ENCODE measurements around the gene CCDC88C. TPM values are rescaled to one million over a fixed set of nuclear protein-coding genes. Genes with fewer than 3 reads are reported as not detected.
A peak's percentile ranks its signal among the peaks of the same experiment; 100 is the strongest.

The CCDC88C gene
- total RNA-seq, 1 experiment from 2014 or later, result 6.1 TPM

GRCh38 chr14:91327661-91328312 lies 89.8 kb downstream of the CCDC88C start:
- no peak for DNase-seq (ENCODE audit: low read depth)

DNA sequence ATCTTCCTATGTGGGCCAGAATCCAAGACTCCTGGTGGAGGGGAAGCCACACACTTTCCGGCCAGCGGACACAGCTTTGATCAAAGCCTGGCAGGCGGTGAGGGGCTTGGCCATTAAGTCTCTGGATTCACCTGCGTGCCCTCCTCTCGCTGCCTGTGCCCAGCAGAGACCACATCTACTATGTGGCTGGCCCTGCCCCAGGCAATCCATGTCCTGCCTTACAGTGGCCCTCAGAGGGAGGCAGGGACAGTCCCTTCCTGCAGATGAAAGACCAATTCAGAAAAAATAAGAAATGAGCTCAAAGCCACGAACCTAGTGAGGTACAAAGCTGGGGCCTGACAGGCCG lies 90.4 kb downstream of the CCDC88C start:
- DNase-seq (ENCODE audit: low read depth), result no peak

DNA sequence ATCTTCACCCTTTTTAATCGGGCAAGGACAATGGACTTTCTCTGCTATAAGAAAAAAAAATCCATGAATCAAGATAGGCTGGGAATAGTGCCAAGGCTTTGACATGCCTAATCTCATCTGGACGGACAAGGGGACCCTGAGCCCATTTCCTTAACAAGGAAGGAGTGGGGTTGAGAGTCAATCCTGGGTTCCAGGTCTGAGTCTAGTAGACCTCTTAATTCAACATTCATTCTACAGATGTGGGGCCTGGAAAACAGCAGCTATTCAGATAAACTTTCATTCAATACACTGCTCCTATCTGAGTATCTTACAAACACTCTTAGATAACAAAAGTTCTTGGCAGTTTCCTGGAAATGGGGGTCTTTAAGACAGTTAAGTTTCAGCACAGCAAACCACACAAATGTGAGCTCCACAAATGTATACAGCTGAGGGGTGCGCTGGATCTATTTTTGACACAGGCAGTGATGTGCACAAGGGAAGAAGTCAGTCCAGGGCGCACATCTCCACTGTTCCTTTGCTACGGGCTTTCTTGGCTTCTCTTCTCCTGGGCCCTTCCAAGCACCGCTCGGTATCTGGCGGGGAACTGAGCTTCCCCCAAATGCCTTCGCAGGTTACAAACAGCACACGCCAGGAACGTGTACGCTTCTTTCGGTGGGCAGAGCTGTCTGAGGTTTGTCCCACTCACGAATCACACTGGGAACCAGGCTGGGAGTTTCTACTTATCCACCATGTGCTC lies 90.9 kb downstream of the CCDC88C start:
- no peak for DNase-seq (ENCODE audit: low read depth)

- no peak for DNase-seq (ENCODE audit: low read depth)
Measured at GRCh38 chr14:91324606-91325575, 92.7 kb downstream of the CCDC88C start.

DNA sequence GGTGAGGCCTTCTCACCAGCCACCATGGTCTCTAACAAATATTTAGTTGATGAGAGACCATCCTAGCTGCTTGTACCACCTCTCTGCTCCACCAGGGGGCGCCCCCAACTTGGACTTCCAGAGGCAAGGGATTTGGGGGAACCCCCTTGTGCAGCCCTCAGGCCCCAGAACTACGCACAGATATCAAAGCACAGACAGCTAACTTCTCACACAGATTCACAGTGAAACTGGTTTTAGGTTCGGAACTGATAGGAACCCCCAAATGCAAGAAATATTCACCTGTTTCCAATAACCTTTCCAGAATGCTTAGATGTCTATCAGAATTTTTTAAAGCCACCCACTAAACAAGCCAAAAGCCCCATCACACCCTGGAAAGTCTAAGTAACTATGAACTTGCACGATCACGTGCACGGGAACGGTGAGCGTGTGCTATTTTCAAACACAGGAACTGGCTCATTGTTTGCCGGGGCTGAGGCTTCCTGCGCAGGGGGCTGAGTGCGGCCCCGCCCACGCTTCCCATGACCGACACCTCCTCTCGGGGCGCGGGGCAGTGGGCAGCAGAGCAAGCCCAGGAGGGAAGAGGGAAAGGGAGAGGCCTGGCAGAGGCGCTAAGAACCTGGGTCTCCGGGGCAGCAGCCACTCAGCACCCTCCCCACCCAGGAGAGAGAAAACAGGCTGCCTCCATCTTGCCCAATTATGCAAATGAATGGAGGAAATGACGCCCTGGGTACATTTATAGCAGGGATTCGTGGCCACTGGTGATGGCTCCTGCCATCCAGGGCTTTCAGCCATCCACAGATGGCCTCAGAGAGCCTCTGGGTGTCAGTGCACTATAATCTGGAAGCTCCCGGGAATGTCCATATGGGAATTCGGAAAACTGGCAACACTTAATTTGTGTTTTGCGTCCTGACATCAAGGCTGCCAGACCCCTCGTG lies 93.7 kb downstream of the CCDC88C start:
- peak; percentile 75 for DNase-seq (ENCODE audit: low read depth)

DNA sequence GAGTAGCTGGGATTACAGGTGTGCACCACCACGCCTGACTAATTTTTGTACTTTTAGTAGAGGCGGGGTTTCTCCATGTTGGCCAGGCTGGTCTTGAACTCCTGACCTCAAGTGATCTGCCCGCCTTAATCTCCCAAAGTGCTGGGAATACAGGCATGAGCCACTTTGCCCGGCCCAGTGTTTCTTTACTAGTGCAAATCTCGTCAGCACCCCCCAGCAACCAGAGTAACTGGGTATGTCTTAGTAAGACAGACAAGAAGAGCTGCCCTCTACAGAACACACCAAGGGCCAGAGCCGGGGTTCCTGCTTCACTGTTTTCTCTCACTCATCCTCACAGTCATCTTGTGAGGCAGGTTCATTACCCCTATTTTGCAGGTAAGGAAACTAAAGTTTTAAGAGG lies 94.6 kb downstream of the CCDC88C start:
- DNase-seq (ENCODE audit: low read depth), result no peak

DNA sequence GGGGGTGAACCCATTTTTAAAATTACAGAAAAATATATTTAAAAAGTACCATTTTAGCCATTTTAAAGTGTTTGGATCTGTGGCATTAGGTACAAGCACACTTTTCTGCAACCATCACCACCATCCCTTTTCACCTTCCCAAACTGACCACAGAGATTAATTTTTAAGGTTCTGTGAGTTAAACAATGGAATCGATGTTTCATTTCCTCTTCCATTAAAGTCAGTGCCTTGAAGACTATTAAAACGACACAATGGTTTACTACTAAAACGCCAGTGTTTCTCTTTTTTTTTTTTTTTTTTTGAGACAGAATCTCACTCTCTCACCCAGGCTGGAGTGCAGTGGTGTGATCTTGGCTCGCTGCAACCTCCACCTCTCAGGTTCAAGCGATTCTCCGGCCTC lies 95.0 kb downstream of the CCDC88C start:
- no peak for DNase-seq (ENCODE audit: low read depth)

- no peak for DNase-seq (ENCODE audit: low read depth)
Measured at GRCh38 chr14:91321131-91321530, 96.5 kb downstream of the CCDC88C start.

DNA sequence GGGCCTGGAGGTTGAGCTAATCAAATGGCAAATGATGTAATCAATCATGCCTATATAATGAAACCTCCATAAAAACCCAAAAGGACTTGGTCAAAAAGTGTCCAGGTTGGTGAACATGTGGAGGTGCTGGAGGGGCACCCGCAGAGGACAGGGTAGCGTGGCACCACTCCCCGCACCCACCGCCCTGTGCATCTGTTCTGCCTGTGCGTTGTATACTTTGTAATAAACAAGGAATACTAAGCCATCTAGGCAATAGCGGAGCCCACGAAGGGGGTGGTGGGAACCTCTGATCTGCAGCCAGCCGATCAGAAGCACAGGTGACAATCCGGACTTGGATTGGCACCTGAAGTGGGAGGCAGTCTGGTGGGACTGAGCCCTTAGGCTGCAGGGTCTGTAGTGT lies 97.4 kb downstream of the CCDC88C start:
- no peak for DNase-seq (ENCODE audit: low read depth)

DNA sequence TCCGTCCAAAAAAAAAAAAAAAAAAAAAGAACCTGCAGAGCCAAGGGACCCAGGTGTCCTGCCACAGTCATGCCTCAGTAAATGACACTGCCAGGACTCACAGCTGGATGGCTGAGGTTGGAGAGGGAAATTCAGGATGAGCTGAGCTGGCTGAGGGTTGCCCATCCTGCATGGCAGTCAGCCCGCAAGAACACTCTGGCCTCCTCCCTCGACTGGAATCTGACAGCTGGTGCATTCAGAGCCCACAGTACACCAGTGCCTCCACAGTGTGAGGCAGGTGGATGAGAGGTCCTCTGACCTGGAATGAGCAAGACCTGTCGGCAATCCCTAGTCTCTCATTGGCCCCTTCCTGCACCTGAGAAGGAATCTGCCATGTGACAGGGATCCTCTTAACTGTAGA lies 98.7 kb downstream of the CCDC88C start:
- no peak for DNase-seq (ENCODE audit: low read depth)

- peak; percentile 80 for DNase-seq (ENCODE audit: low read depth)
Measured at GRCh38 chr14:91317381-91318308, 100.0 kb downstream of the CCDC88C start.

DNA sequence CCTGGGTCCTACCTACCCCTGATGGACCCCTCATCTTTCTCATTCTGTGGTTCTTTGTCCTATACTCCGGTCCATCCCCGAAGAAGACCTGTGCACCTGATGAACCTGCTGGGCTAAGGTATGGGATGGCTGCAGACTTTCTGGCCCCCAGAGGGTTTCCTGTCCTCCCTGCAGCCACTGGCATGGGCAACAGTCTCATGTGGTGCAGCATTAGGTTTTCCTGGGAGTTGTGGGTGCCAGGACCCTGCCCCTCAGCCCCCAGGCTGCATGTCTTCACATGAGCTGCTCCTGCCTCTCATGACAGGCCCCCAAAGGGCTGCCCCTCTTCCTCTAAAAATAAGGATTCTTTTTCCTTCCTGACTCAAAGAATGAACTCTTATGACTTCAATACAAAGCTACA lies 100.9 kb downstream of the CCDC88C start:
- no peak for DNase-seq (ENCODE audit: low read depth)

- DNase-seq (ENCODE audit: low read depth), result peak; percentile 40
Measured at GRCh38 chr14:91315844-91316267, 101.8 kb downstream of the CCDC88C start.

- DNase-seq (ENCODE audit: low read depth), result no peak
Measured at GRCh38 chr14:91313852-91314251, 103.8 kb downstream of the CCDC88C start.

DNA sequence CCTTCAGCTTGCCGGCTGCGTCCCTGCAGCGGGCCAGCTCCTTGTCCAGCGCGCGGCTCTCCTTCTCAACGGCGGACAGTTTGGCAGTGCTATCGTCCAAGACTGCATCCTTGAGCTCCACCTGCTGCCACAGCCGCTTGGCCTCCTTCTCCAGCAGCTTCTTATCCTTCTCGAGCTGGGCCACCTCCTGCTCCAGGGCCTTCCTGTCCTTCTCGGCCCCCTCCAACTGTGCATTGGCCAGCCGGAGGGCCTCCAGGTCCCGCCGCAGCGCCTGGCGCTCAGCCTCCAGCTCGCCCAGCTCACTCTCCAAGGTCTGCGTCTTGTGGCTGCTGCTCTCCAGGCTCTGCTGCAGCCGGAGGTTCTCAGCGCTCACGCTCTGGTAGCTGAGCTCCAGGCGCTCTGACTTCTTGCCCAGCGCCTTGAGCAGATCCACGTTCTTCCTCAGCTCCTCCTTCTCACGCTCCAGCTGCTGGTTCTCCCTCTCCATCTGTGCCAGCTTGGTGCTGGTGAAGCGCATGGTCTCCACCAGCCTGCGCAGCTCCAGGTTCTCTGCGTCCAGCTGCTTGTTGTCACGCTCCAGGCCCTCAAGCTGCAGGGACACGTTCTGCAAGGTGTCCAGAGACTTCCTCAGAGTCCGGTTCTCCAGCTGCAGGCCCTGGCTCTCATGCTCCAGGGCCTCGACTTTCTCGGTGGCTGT lies 104.3 kb downstream of the CCDC88C start:
- no peak for DNase-seq (ENCODE audit: low read depth)

- no peak for DNase-seq (ENCODE audit: low read depth)
Measured at GRCh38 chr14:91311284-91311662, 106.3 kb downstream of the CCDC88C start.

DNA sequence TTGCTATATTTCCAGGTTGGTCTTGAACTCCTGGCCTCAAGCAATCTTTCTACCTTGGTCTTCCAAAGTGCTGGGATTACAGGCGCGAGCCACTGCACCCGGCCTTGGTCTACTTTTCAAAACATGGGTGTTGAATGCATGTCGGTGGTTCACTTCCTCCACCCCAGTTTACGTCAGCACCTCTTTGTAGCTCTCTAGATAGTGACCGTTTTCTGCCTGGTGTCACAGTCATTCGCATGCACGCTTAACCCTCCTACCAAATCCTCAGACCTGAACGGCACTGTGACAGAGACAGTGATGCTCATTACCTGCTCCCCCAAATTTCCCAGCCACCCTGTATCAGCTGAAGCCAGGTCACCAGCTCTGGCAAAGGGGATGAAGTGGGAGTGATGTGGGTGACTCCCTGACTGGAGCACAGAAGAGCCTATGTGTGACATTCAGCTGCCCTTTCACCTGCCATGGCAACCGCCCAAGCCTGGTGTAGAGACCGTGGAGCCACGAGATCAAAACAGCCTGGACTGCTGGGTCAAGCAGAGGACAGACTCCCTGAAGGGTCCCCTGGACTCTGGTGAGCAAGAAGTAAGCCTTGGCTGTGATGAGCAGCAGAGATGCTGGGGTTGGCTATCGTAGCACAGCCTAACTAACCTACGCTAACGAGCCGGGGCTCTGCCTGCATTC lies 106.9 kb downstream of the CCDC88C start:
- DNase-seq (ENCODE audit: low read depth), result no peak

DNA sequence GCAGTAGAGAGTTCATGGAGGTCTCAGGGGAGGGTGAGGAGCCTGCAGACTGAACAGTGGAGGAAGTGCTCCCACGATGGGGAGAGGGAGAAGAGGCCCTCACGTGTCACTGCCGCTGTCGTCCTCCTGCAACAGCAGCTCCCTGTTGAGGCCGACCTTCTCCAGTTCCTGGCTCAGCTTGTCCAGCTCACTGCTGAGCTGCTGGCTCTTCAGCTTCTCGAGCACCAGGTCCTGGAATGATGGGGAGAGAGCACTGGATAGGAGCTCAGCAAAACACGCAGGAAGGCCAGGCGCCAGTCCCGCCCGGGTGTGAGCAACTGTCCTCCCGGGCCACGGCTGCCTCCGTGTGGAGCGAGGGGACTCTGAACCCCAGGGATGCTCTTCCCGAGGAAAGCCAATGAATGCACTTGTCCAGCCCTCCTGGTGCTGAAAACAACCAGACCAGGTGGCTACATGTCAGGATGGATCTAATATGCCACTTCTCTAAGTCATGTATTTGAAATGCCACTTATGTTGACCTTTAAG lies 107.8 kb downstream of the CCDC88C start:
- DNase-seq (ENCODE audit: low read depth), result no peak

DNA sequence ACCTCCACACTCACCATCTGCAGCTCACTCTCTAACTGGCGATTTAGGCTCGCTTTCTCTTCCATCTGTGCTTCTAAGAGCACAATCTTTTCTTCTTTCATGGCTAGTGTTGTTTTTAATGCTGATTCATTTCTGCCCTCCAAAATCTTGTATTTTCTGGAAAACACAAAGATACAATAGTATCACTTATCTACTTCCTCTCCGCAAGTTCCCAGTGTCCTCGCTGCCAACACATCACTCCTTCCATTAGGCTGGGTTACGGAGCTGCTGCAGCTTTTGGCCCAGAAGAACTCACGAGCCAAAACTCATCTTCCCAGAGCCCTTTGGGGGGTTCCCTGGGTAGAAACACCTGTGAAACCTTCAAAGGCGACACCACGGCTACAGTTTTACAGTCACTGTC lies 109.3 kb downstream of the CCDC88C start:
- no peak for DNase-seq (ENCODE audit: low read depth)
